Mesothelial cell of epicardium (in vitro differentiated cells): ENCODE measurements around the gene FAT1. TPM values are rescaled to one million over a fixed set of nuclear protein-coding genes. Genes with fewer than 3 reads are reported as not detected.

Experiments
- DNase-seq, 2 experiments: peaks; one replicate each; pipeline ENCODE4 v3.0.0; 2021; ENCODE audit warnings: low spot score in 2 of 2; ENCODE audit not compliant: unreplicated experiment in 2 of 2
- H3K27ac Mint-ChIP-seq: 2 replicates; pipeline ENCODE4 v1.8.0; 2021; ENCODE audit warnings: mixed read lengths
- H3K27me3 Mint-ChIP-seq: 2 replicates; pipeline ENCODE4 v1.8.0; 2021; ENCODE audit warnings: low read depth, mixed read lengths
- H3K36me3 Mint-ChIP-seq: 2 replicates; pipeline ENCODE4 v1.8.0; 2021; ENCODE audit warnings: mixed read lengths
- H3K4me1 Mint-ChIP-seq: 2 replicates; pipeline ENCODE4 v1.8.0; 2021; ENCODE audit warnings: mixed read lengths
- H3K4me3 Mint-ChIP-seq: 2 replicates; pipeline ENCODE4 v1.8.0; 2021; ENCODE audit warnings: mild to moderate bottlenecking, moderate library complexity, mixed read lengths
- H3K9me3 Mint-ChIP-seq: 2 replicates; pipeline ENCODE4 v1.8.0; 2021; ENCODE audit warnings: mixed read lengths
- CTCF ChIP-seq: fragments of 200-600 bp; sonication (generic); IDR thresholded peaks from one replicate; pipeline ENCODE4 v1.5.0; 2021; ENCODE audit warnings: antibody characterized with exemption; ENCODE audit not compliant: unreplicated experiment
- total RNA-seq: library from RNA; stranded (reverse); gene quantifications from 3 replicates; pipeline ENCODE4 v1.2.1, GENCODE V29; 2021

FAT1 gene
- total RNA-seq, 1 donor from 2014 or later = 224 TPM

GRCh38 chr4:186695392-186695791 is 28.3 kb downstream of the FAT1 start:
- peaks cover 28% of the 10 kb centered on the region for H3K36me3 Mint-ChIP-seq
- no peak for DNase-seq
- no peak overlapping the region for H3K4me3 Mint-ChIP-seq
- no peaks in the 10 kb centered on the region for H3K27me3 Mint-ChIP-seq
- peaks cover 34% of the 10 kb centered on the region for H3K4me1 Mint-ChIP-seq
- H3K27ac Mint-ChIP-seq = peak overlapping the region; percentile 62
- peaks cover 13% of the 10 kb centered on the region for H3K9me3 Mint-ChIP-seq
- no peak for TF ChIP-seq CTCF

- no peak overlapping the region for H3K27ac Mint-ChIP-seq
- no peak for DNase-seq
- no peak overlapping the region for H3K4me3 Mint-ChIP-seq
- TF ChIP-seq CTCF = no peak
- peaks cover 13% of the 10 kb centered on the region for H3K9me3 Mint-ChIP-seq
- H3K36me3 Mint-ChIP-seq = peaks cover 28% of the 10 kb centered on the region
- H3K4me1 Mint-ChIP-seq = peaks cover 30% of the 10 kb centered on the region
- H3K27me3 Mint-ChIP-seq = no peaks in the 10 kb centered on the region
Observed at GRCh38 chr4:186693894-186694293, 29.8 kb downstream of the FAT1 start.

- no peaks in the 10 kb centered on the region for H3K27me3 Mint-ChIP-seq
- H3K27ac Mint-ChIP-seq = no peak overlapping the region
- H3K4me1 Mint-ChIP-seq = peaks cover 30% of the 10 kb centered on the region
- no peak overlapping the region for H3K4me3 Mint-ChIP-seq
- peaks cover 28% of the 10 kb centered on the region for H3K36me3 Mint-ChIP-seq
- no peak for TF ChIP-seq CTCF
- DNase-seq = no peak
- H3K9me3 Mint-ChIP-seq = peaks cover 13% of the 10 kb centered on the region
Observed at GRCh38 chr4:186693159-186693815, 30.4 kb downstream of the FAT1 start.

GRCh38 chr4:186691396-186691795 is 32.3 kb downstream of the FAT1 start:
- H3K27me3 Mint-ChIP-seq = no peaks in the 10 kb centered on the region
- peaks cover 40% of the 10 kb centered on the region for H3K4me1 Mint-ChIP-seq
- H3K4me3 Mint-ChIP-seq = no peak overlapping the region
- no peak for DNase-seq
- H3K36me3 Mint-ChIP-seq = peaks cover 23% of the 10 kb centered on the region
- no peak for TF ChIP-seq CTCF
- H3K9me3 Mint-ChIP-seq = peaks cover 13% of the 10 kb centered on the region
- H3K27ac Mint-ChIP-seq = no peak overlapping the region

- peaks cover 21% of the 10 kb centered on the region for H3K36me3 Mint-ChIP-seq
- H3K4me3 Mint-ChIP-seq = no peak overlapping the region
- no peak for TF ChIP-seq CTCF
- peaks cover 13% of the 10 kb centered on the region for H3K9me3 Mint-ChIP-seq
- DNase-seq = no peak
- peaks cover 52% of the 10 kb centered on the region for H3K4me1 Mint-ChIP-seq
- peak overlapping the region; percentile 78 for H3K27ac Mint-ChIP-seq
- no peaks in the 10 kb centered on the region for H3K27me3 Mint-ChIP-seq
Observed at GRCh38 chr4:186689476-186689875, 34.2 kb downstream of the FAT1 start.
